Neuronal stem cell (in vitro differentiated cells): ENCODE measurements around the gene CPAMD8. TPM values are rescaled to one million over a fixed set of nuclear protein-coding genes. Genes with fewer than 3 reads are reported as not detected.

Experiments used
- DNase-seq: peaks from one replicate; pipeline ENCODE4 v3.0.0-alpha.2; 2013; ENCODE audit warnings: low spot score
- H2AFZ ChIP-seq: one replicate; pipeline ENCODE4 v1.6.1; 2013; ENCODE audit warnings: mild to moderate bottlenecking, low read length, inconsistent platforms
- H2AK5ac ChIP-seq: 2 replicates; pipeline ENCODE4 v1.6.1; 2013; ENCODE audit warnings: low read depth, mild to moderate bottlenecking, inconsistent platforms, low read length, moderate library complexity, mixed read lengths
- H2BK120ac ChIP-seq: 2 replicates; pipeline ENCODE4 v1.6.1; 2013; ENCODE audit warnings: low read depth, mild to moderate bottlenecking, inconsistent platforms, low read length, moderate library complexity, mixed read lengths
- H2BK12ac ChIP-seq: one replicate; pipeline ENCODE4 v1.6.1; 2013; ENCODE audit warnings: low read length, inconsistent platforms
- H2BK15ac ChIP-seq: 2 replicates; pipeline ENCODE4 v1.6.1; 2013; ENCODE audit warnings: mild to moderate bottlenecking, low read length, inconsistent platforms, mixed read lengths
- H2BK5ac ChIP-seq: one replicate; pipeline ENCODE4 v1.6.1; 2013; ENCODE audit warnings: inconsistent platforms, mild to moderate bottlenecking, low read length, moderate library complexity
- H3K14ac ChIP-seq: one replicate; pipeline ENCODE4 v1.6.1; 2013; ENCODE audit warnings: low read length, inconsistent platforms
- H3K18ac ChIP-seq: 2 replicates; pipeline ENCODE4 v1.6.1; 2013; ENCODE audit warnings: low read length, inconsistent platforms
- H3K23ac ChIP-seq: 2 replicates; pipeline ENCODE4 v1.6.1; 2013; ENCODE audit warnings: low read depth, mild to moderate bottlenecking, mixed read lengths, low read length, inconsistent platforms; ENCODE audit not compliant: poor library complexity
- H3K27ac ChIP-seq: replicated peaks from 3 replicates; pipeline ENCODE4 v1.5.1; 2013; ENCODE audit warnings: low read length, inconsistent platforms
- H3K27me3 ChIP-seq, 3 experiments: 2 replicates each; pipeline ENCODE4 v1.6.1; 2013; ENCODE audit warnings: low read length in 3 of 3, mild to moderate bottlenecking in 2 of 3, inconsistent platforms in 1 of 3, low read depth in 1 of 3, mixed read lengths in 1 of 3, moderate library complexity in 1 of 3; ENCODE audit not compliant: control insufficient read depth in 3 of 3, insufficient read depth in 3 of 3
- H3K36me3 ChIP-seq, 2 donors: replicated peaks in 1 of 2; 2 replicates each; pipeline ENCODE4 v1.6.1; 2013; ENCODE audit warnings: low read length in 2 of 2; ENCODE audit not compliant: control insufficient read depth in 2 of 2, insufficient read depth in 2 of 2
- H3K4ac ChIP-seq: 2 replicates; pipeline ENCODE4 v1.6.1; 2013; ENCODE audit warnings: inconsistent platforms, mild to moderate bottlenecking, low read length, moderate library complexity
- H3K4me1 ChIP-seq, 2 donors: 1 replicate in 1 of 2; 2 replicates in 1 of 2; pipeline ENCODE4 v1.6.1; 2013; ENCODE audit warnings: low read length in 2 of 2, low read depth in 1 of 2; ENCODE audit not compliant: control insufficient read depth in 2 of 2, insufficient read depth in 1 of 2
- H3K4me2 ChIP-seq: one replicate; pipeline ENCODE4 v1.6.1; 2013; ENCODE audit warnings: mild to moderate bottlenecking, low read length, inconsistent platforms; ENCODE audit not compliant: insufficient read depth, poor library complexity, severe bottlenecking
- H3K4me3 ChIP-seq, 2 donors: 2 replicates each; pipeline ENCODE4 v1.5.1; 2013; ENCODE audit warnings: low read length in 2 of 2, mild to moderate bottlenecking in 2 of 2, inconsistent platforms in 1 of 2, moderate library complexity in 1 of 2
- H3K79me1 ChIP-seq: one replicate; pipeline ENCODE4 v1.6.1; 2013; ENCODE audit warnings: low read depth, mild to moderate bottlenecking, inconsistent platforms, low read length, moderate library complexity
- H3K9ac ChIP-seq: one replicate; pipeline ENCODE4 v1.6.1; 2013; ENCODE audit warnings: mild to moderate bottlenecking, low read depth, low read length, inconsistent platforms; ENCODE audit not compliant: poor library complexity
- H3K9me3 ChIP-seq, 2 donors: replicated peaks in 1 of 2; 2 replicates each; pipeline versions ENCODE3 to v1.6.1; 2013; ENCODE audit warnings: low read length in 2 of 2, mild to moderate bottlenecking in 2 of 2, inconsistent platforms in 1 of 2, low read depth in 1 of 2, mixed read lengths in 1 of 2, moderate library complexity in 1 of 2; ENCODE audit not compliant: control insufficient read depth in 2 of 2, insufficient read depth in 1 of 2
- H4K8ac ChIP-seq: one replicate; pipeline ENCODE4 v1.6.1; 2013; ENCODE audit warnings: low read depth, mild to moderate bottlenecking, inconsistent platforms, low read length, moderate library complexity
- H4K91ac ChIP-seq: one replicate; pipeline ENCODE4 v1.6.1; 2013; ENCODE audit warnings: low read length, low read depth, mild to moderate bottlenecking, inconsistent platforms; ENCODE audit not compliant: poor library complexity
- WGBS, 2 donors: extraction: QIAGEN DNeasy Blood & Tissue Kit; methylation state at CpG; one replicate each; pipeline ENCODE4 v1.1.7; 2013; ENCODE audit warnings: missing lambda C conversion rate in 2 of 2, mixed read lengths in 1 of 2; ENCODE audit not compliant: insufficient read length in 2 of 2, insufficient replicate concordance in 1 of 2; ENCODE audit errors: extremely low coverage in 2 of 2; 5-methylcytosine and 5-hydroxymethylcytosine counted together
- polyA plus RNA-seq, 2 experiments: library from polyadenylated mRNA; stranded (reverse); fragments of 200-250 nt; gene quantifications; one replicate each; pipeline ENCODE4 v1.2.3, GENCODE V29; 2013

Gene CPAMD8
- polyA plus RNA-seq (2013, experiment 1 of 2) = 21.3 TPM
- 22.3 TPM for polyA plus RNA-seq (2013, experiment 2 of 2)

- WGBS, 2 donors = no CpG with 5 or more reads among the region's 67 CpGs
- Histone ChIP-seq H2BK120ac (no peak within 1 kb of the TSS), H3K79me1 (peaks cover 9% of the 10 kb centered on the region), H3K27ac (no peak within 1 kb of the TSS), H4K91ac (no peak within 1 kb of the TSS), H3K23ac (peak within 1 kb of the TSS; percentile 46), H3K9ac (peak within 1 kb of the TSS; percentile 91), H3K14ac (peak within 1 kb of the TSS; percentile 95), H4K8ac (no peak within 1 kb of the TSS), H2BK5ac (peak within 1 kb of the TSS; percentile 76), H2BK12ac (peak within 1 kb of the TSS; percentile 65), H3K4me1 (peaks cover 4 to 9% of the 10 kb centered on the region in 2 donors), H3K4me3 (peak within 1 kb of the TSS; percentile 90 to 95), H3K9me3 (peaks cover 16 to 24% of the 10 kb centered on the region in 2 donors), H2AK5ac (peak within 1 kb of the TSS; percentile 74), H3K4me2 (peak within 1 kb of the TSS; percentile 90), H3K27me3 (peaks cover 0 to 6% (median 0%) of the 10 kb centered on the region in 3 experiments), H2AFZ (peak within 1 kb of the TSS; percentile 95), H3K36me3 (peaks cover 0 to 3% of the 10 kb centered on the region in 2 donors), H2BK15ac (peak within 1 kb of the TSS; percentile 84), H3K4ac (peak within 1 kb of the TSS; percentile 39), H3K18ac (peak within 1 kb of the TSS; percentile 99)
- peak; percentile 43 for DNase-seq
These were observed at the start of gene CPAMD8 for GRCh38 chr19:17026706-17027534. Gene CPAMD8, minus strand, starts transcription at chr19:17026810. Its CDS starts 168 bp downstream, at chr19:17026642.

- Histone ChIP-seq H3K4me1 (peaks cover 24 to 33% of the 10 kb centered on the region in 2 donors), H3K79me1 (peaks cover 14% of the 10 kb centered on the region), H2AFZ (peak overlapping the region; percentile 93), H2BK120ac (no peak overlapping the region), H2AK5ac (peak overlapping the region; percentile 72), H2BK5ac (peak overlapping the region; percentile 55), H2BK15ac (peak overlapping the region; percentile 63), H3K27me3 (peaks cover 0 to 4% (median 0%) of the 10 kb centered on the region in 3 experiments), H3K4me2 (peak overlapping the region; percentile 69), H4K8ac (no peak overlapping the region), H4K91ac (no peak overlapping the region), H3K36me3 (peaks cover 15 to 38% of the 10 kb centered on the region in 2 donors), H3K9ac (peak overlapping the region; percentile 95), H3K14ac (no peak overlapping the region), H3K23ac (peak overlapping the region; percentile 75), H3K4me3 (peak overlapping the region; percentile 79 to 97), H3K27ac (no peak overlapping the region), H3K18ac (peak overlapping the region; percentile 93), H3K4ac (no peak overlapping the region), H2BK12ac (no peak overlapping the region), H3K9me3 (no peaks in the 10 kb centered on the region)
- WGBS, 2 donors = no CpG with 5 or more reads among the region's 43 CpGs
- DNase-seq = no peak
These were observed 49.4 kb upstream of the CPAMD8 start for GRCh38 chr19:17075864-17076542.

GRCh38 chr19:17075035-17075863 is 48.6 kb upstream of the CPAMD8 start, which contains the start of the genes HAUS8 and MYO9B:
Gene HAUS8, minus strand, starts transcription at chr19:17075452. Its CDS starts 30 bp downstream, at chr19:17075422.
Gene MYO9B, plus strand, starts transcription at chr19:17075777. Its CDS starts 25,941 bp downstream, at chr19:17101718.
- no peak within 1 kb of the TSS for H4K91ac ChIP-seq
- H3K4me2 ChIP-seq = peak within 1 kb of the TSS; percentile 69
- H3K79me1 ChIP-seq = peaks cover 14% of the 10 kb centered on the region
- H3K23ac ChIP-seq = peak within 1 kb of the TSS; percentile 75
- peak within 1 kb of the TSS; percentile 99 for H3K18ac ChIP-seq
- peak within 1 kb of the TSS; percentile 72 for H2AK5ac ChIP-seq
- no peak within 1 kb of the TSS for H2BK120ac ChIP-seq
- WGBS, 2 donors = no CpG with 5 or more reads among the region's 103 CpGs
- H2BK15ac ChIP-seq = peak within 1 kb of the TSS; percentile 63
- H4K8ac ChIP-seq = no peak within 1 kb of the TSS
- no peak within 1 kb of the TSS for H3K4ac ChIP-seq
- H3K27me3 ChIP-seq = peaks cover 0 to 4% (median 0%) of the 10 kb centered on the region in 3 experiments
- H2BK12ac ChIP-seq = no peak within 1 kb of the TSS
- DNase-seq = peak; percentile 99
- H3K4me3 ChIP-seq = peak within 1 kb of the TSS; percentile 79 to 97
- peaks cover 16 to 46% of the 10 kb centered on the region in 2 donors for H3K36me3 ChIP-seq
- H3K4me1 ChIP-seq = peaks cover 24 to 32% of the 10 kb centered on the region in 2 donors
- H3K9me3 ChIP-seq = no peaks in the 10 kb centered on the region
- H2BK5ac ChIP-seq = peak within 1 kb of the TSS; percentile 90
- H3K9ac ChIP-seq = peak within 1 kb of the TSS; percentile 95
- peak within 1 kb of the TSS; percentile 78 for H3K27ac ChIP-seq
- peak within 1 kb of the TSS; percentile 98 for H2AFZ ChIP-seq
- H3K14ac ChIP-seq = no peak within 1 kb of the TSS
